H9 (cell line): ENCODE results near the gene GSN. TPM values are rescaled to one million over a fixed set of nuclear protein-coding genes. Genes with fewer than 3 reads are reported as not detected.

Experiments
- DNase-seq: peaks from one replicate; pipeline ENCODE4 v3.0.0-alpha.2; 2017
- H2AFZ ChIP-seq: one replicate; pipeline ENCODE4 v1.6.1; 2013; ENCODE audit warnings: mild to moderate bottlenecking, low read length, control low read depth, moderate library complexity
- H2AK5ac ChIP-seq: 2 replicates; pipeline ENCODE4 v1.6.1; 2013; ENCODE audit warnings: low read length, control low read depth, mixed read lengths; ENCODE audit not compliant: insufficient read length
- H2BK120ac ChIP-seq: one replicate; pipeline ENCODE4 v1.6.1; 2013; ENCODE audit warnings: low read depth, mild to moderate bottlenecking, low read length, control low read depth, inconsistent platforms; ENCODE audit not compliant: poor library complexity, severe bottlenecking
- H2BK12ac ChIP-seq: 2 replicates; pipeline ENCODE4 v1.6.1; 2013; ENCODE audit warnings: low read length, control low read depth, mixed read lengths, low read depth; ENCODE audit not compliant: insufficient read length
- H2BK15ac ChIP-seq: 2 replicates; pipeline ENCODE4 v1.6.1; 2013; ENCODE audit warnings: low read depth, low read length, control low read depth
- H2BK20ac ChIP-seq: one replicate; pipeline ENCODE4 v1.6.1; 2013; ENCODE audit warnings: low read depth, mild to moderate bottlenecking, low read length, control low read depth, inconsistent platforms; ENCODE audit not compliant: poor library complexity, severe bottlenecking
- H2BK5ac ChIP-seq: 2 replicates; pipeline ENCODE4 v1.6.1; 2013; ENCODE audit warnings: low read length, control low read depth, mixed read lengths; ENCODE audit not compliant: insufficient read length
- H3K14ac ChIP-seq: 2 replicates; pipeline ENCODE4 v1.6.1; 2013; ENCODE audit warnings: low read length, control low read depth; ENCODE audit not compliant: insufficient read depth
- H3K18ac ChIP-seq: 2 replicates; pipeline ENCODE4 v1.6.1; 2013; ENCODE audit warnings: low read depth, mild to moderate bottlenecking, mixed read lengths, low read length, control low read depth; ENCODE audit not compliant: insufficient read length
- H3K23ac ChIP-seq: 2 replicates; pipeline ENCODE4 v1.6.1; 2013; ENCODE audit warnings: low read length, control low read depth, mixed read lengths, low read depth; ENCODE audit not compliant: insufficient read length
- H3K23me2 ChIP-seq: 2 replicates; pipeline ENCODE4 v1.6.1; 2013; ENCODE audit warnings: low read depth, mild to moderate bottlenecking, mixed read lengths, low read length, control low read depth; ENCODE audit not compliant: insufficient read length, poor library complexity, severe bottlenecking
- H3K27ac ChIP-seq: 2 replicates; pipeline ENCODE4 v1.5.1; 2013; ENCODE audit warnings: low read length, control low read depth, mixed read lengths, low read depth; ENCODE audit not compliant: insufficient read length
- H3K27me3 ChIP-seq: 2 replicates; pipeline ENCODE4 v1.6.1; 2013; ENCODE audit warnings: low read length, control low read depth, inconsistent platforms; ENCODE audit not compliant: insufficient read depth
- H3K4ac ChIP-seq: 2 replicates; pipeline ENCODE4 v1.6.1; 2013; ENCODE audit warnings: low read depth, mild to moderate bottlenecking, control low read depth, inconsistent platforms, low read length, moderate library complexity
- H3K4me1 ChIP-seq: 2 replicates; pipeline ENCODE4 v1.6.1; 2013; ENCODE audit warnings: low read length, control low read depth, inconsistent platforms; ENCODE audit not compliant: insufficient read depth
- H3K4me2 ChIP-seq: 2 replicates; pipeline ENCODE4 v1.6.1; 2013; ENCODE audit warnings: low read length, control low read depth, mixed read lengths; ENCODE audit not compliant: insufficient read length, insufficient read depth
- H3K56ac ChIP-seq: 2 replicates; pipeline ENCODE4 v1.6.1; 2013; ENCODE audit warnings: low read depth, mild to moderate bottlenecking, mixed read lengths, low read length, control low read depth; ENCODE audit not compliant: insufficient read length
- H3K79me1 ChIP-seq: 2 replicates; pipeline ENCODE4 v1.6.1; 2013; ENCODE audit warnings: low read depth, mild to moderate bottlenecking, moderate library complexity, low read length, control low read depth, inconsistent platforms; ENCODE audit not compliant: insufficient read depth, poor library complexity, severe bottlenecking
- H3K79me2 ChIP-seq: 2 replicates; pipeline ENCODE4 v1.6.1; 2013; ENCODE audit warnings: low read length, control low read depth, inconsistent platforms; ENCODE audit not compliant: insufficient read depth
- H3K9ac ChIP-seq: 2 replicates; pipeline ENCODE4 v1.6.1; 2013; ENCODE audit warnings: low read length, control low read depth, mixed read lengths; ENCODE audit not compliant: insufficient read length; ENCODE audit errors: extremely low read depth
- H3K9me3 ChIP-seq: one replicate; pipeline ENCODE4 v1.6.1; 2013; ENCODE audit warnings: low read depth, low read length, inconsistent platforms; ENCODE audit not compliant: control insufficient read depth
- H3T11ph ChIP-seq: one replicate; pipeline ENCODE4 v1.6.1; 2013; ENCODE audit warnings: mild to moderate bottlenecking, low read length, control low read depth, inconsistent platforms
- H4K20me1 ChIP-seq: one replicate; pipeline ENCODE4 v1.6.1; 2013; ENCODE audit not compliant: control insufficient read depth, insufficient read length, insufficient read depth
- H4K5ac ChIP-seq: 2 replicates; pipeline ENCODE4 v1.6.1; 2013; ENCODE audit warnings: low read depth, mild to moderate bottlenecking, mixed read lengths, low read length, control low read depth; ENCODE audit not compliant: insufficient read length
- H4K8ac ChIP-seq: replicated peaks from 2 replicates; pipeline ENCODE4 v1.6.1; 2013; ENCODE audit warnings: low read length, control low read depth, mixed read lengths, low read depth; ENCODE audit not compliant: insufficient read length
- H4K91ac ChIP-seq: 2 replicates; pipeline ENCODE4 v1.6.1; 2013; ENCODE audit warnings: low read depth, mild to moderate bottlenecking, moderate library complexity, mixed read lengths, low read length, control low read depth; ENCODE audit not compliant: insufficient read length
- H3K27ac Mint-ChIP-seq, 3 experiments: 2 replicates in 2 of 3; 3 replicates in 1 of 3; pipeline ENCODE4 v1.8.0; 2020 to 2021; ENCODE audit warnings: mixed read lengths in 3 of 3, mild to moderate bottlenecking in 1 of 3, moderate library complexity in 1 of 3
- H3K27me3 Mint-ChIP-seq: 2 replicates; pipeline ENCODE4 v1.8.0; 2021; ENCODE audit warnings: low read depth, mild to moderate bottlenecking, moderate library complexity, mixed read lengths
- H3K36me3 Mint-ChIP-seq, 3 experiments: 2 replicates in 2 of 3; 3 replicates in 1 of 3; pipeline ENCODE4 v1.8.0; 2020 to 2021; ENCODE audit warnings: low read depth in 3 of 3, mixed read lengths in 3 of 3; ENCODE audit not compliant: insufficient read depth in 1 of 3
- H3K4me1 Mint-ChIP-seq, 2 experiments: 2 replicates each; pipeline ENCODE4 v1.8.0; 2020; ENCODE audit warnings: mixed read lengths in 2 of 2
- H3K4me3 Mint-ChIP-seq, 2 experiments: 2 replicates in 1 of 2; 3 replicates in 1 of 2; pipeline ENCODE4 v1.8.0; 2020 to 2021; ENCODE audit warnings: mild to moderate bottlenecking in 2 of 2, mixed read lengths in 2 of 2, moderate library complexity in 1 of 2
- H3K9me3 Mint-ChIP-seq, 2 experiments: 2 replicates in 1 of 2; 3 replicates in 1 of 2; pipeline ENCODE4 v1.8.0; 2020; ENCODE audit warnings: mild to moderate bottlenecking in 2 of 2, mixed read lengths in 2 of 2, moderate library complexity in 1 of 2
- CTCF ChIP-seq: fragments of 200-600 bp; sonication (generic); conservative IDR thresholded peaks from 3 replicates; pipeline ENCODE4 v1.8.0; 2021; ENCODE audit warnings: antibody characterized with exemption, mild to moderate bottlenecking
- WGBS: extraction: QIAGEN DNeasy Blood & Tissue Kit; methylation state at CpG from one replicate; pipeline ENCODE4 v1.1.7; 2013; ENCODE audit warnings: missing lambda C conversion rate, low lambda C conversion rate, mixed read lengths; ENCODE audit not compliant: insufficient read length; ENCODE audit errors: extremely low coverage; 5-methylcytosine and 5-hydroxymethylcytosine counted together
- total RNA-seq: library from RNA; stranded (reverse); gene quantifications from 2 replicates; pipeline ENCODE4 v1.2.1, GENCODE V29; 2021

The GSN gene
- total RNA-seq, 1 experiment from 2014 or later = 14.9 TPM

DNA sequence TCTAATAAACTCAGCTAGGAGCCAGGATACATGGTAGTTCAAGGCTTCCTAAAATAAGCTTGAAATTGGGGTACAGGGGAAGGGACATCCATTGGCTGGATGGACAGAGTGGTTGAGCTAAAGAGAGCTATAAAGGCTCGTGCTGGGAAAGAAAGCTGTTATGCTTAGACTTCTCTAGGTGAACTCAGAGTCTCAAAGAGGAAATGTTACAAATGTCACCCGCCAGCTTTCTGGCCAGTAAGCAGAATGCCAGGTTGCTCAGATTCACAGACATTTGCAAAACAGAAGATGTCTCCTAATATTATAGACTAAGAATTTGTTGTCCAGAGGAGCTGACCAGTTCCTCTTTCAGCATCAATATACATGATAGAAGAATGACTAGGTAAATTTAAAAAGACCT is 71.5 kb downstream of the GSN start:
- Histone ChIP-seq H3K27ac (no peak overlapping the region), H4K91ac (no peak overlapping the region), H3K23ac (no peak overlapping the region), H2BK15ac (no peak overlapping the region), H3K4ac (no peak overlapping the region), H2BK12ac (no peak overlapping the region), H2AFZ (no peak overlapping the region), H3K79me2 (no peaks in the 10 kb centered on the region), H2AK5ac (no peak overlapping the region), H4K8ac (no peak overlapping the region), H3K18ac (no peak overlapping the region), H3K4me2 (no peak overlapping the region), H3K27me3 (no peaks in the 10 kb centered on the region), H3K9ac (no peak overlapping the region), H3K79me1 (no peaks in the 10 kb centered on the region), H3T11ph (no peak overlapping the region), H4K20me1 (no peaks in the 10 kb centered on the region), H3K9me3 (no peaks in the 10 kb centered on the region), H2BK120ac (no peak overlapping the region), H3K14ac (no peak overlapping the region), H4K5ac (no peak overlapping the region), H3K56ac (no peak overlapping the region), H3K23me2 (no peaks in the 10 kb centered on the region), H2BK5ac (no peak overlapping the region), H2BK20ac (no peak overlapping the region), H3K4me1 (no peaks in the 10 kb centered on the region)
- Mint-ChIP-seq H3K4me3 (no peak overlapping the region), H3K36me3 (no peaks in the 10 kb centered on the region; a peak in 1 of 7 replicates), H3K9me3 (no peaks in the 10 kb centered on the region), H3K27me3 (peaks cover under 1% of the 10 kb centered on the region; the same call in 1 of the 2 replicates), H3K27ac (no peak overlapping the region), H3K4me1 (no peaks in the 10 kb centered on the region)
- WGBS = no CpG with 5 or more reads among the region's 2 CpGs
- DNase-seq = no peak
- no peak for TF ChIP-seq CTCF
